Lower leg skin (tissue), 4 donors: ENCODE data around the gene SSH2. TPM values are rescaled to one million over a fixed set of nuclear protein-coding genes. Genes with fewer than 3 reads are reported as not detected.
"Not testable (repeated sequence)": the region's sequence is repeated elsewhere in the genome, so short reads cannot be mapped to it uniquely, and the experiment has no call there.

ENCODE experiments used
- DNase-seq, 2 donors: peaks; one replicate each; pipeline ENCODE4 v3.0.0-alpha.2; 2019; ENCODE audit warnings: low spot score in 2 of 2
- H3K4me3 ChIP-seq: fragments of 200-600 bp; sonication (generic); 2 replicates; pipeline ENCODE4 v1.5.1; 2017; ENCODE audit warnings: mild to moderate bottlenecking, low read depth; ENCODE audit not compliant: poor library complexity, severe bottlenecking
- POLR2A ChIP-seq, 2 donors: fragments of 450-650 bp; IDR thresholded peaks; one replicate each; pipeline ENCODE4 v1.6.1; 2016 to 2017; ENCODE audit warnings: antibody characterized with exemption in 2 of 2, mild to moderate bottlenecking in 1 of 2, moderate library complexity in 1 of 2
- WGBS, 2 donors: methylation state at CpG; one replicate each; pipeline ENCODE4 v1.1.5; 2018; 5-methylcytosine and 5-hydroxymethylcytosine counted together
- intact Hi-C: fragments of 100-400 bp; cut with DNase I; formaldehyde crosslinking; loops from one replicate; pipeline ENCODE4 v1.15.0; 2023; ENCODE audit warnings: low total_unique reads
- total RNA-seq, 4 donors: library from RNA; depleted of rRNA; stranded (reverse); fragments of >200 nt; gene quantifications; one replicate each; pipeline ENCODE4 v1.1.0, GENCODE V29; 2016
- TF ChIP-seq, protein P1 (sequence below), 3 donors: fragments of 450-650 bp; IDR thresholded peaks; one replicate each; pipeline ENCODE4 v1.5.1; 2016; ENCODE audit warnings: antibody characterized with exemption in 3 of 3, mild to moderate bottlenecking in 3 of 3, moderate library complexity in 2 of 3

SSH2 gene
- total RNA-seq, 4 donors from 2014 or later, result 10.0 to 20.3 (median 15.3) TPM

DNA sequence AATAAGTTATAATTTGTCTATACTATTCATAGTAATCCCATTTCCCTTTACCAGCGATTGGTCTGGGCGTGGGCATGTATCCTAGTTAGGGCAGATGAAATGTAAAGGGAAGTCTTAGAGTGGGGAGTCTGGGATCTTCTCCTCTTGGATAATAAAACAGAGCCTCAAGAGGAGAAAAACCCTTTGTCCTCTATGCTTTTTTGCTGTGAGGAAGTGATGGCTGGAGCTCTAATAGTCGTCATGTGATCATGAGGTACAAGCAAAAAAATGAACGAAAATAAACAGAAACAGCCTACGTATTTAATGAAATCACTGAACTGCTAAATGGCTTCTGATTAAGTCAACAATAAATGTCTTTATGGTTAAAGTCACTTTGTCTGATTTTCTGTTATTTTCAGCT, 38.2 kb upstream of the SSH2 start:
- no peak overlapping the region for H3K4me3 ChIP-seq
- TF ChIP-seq POLR2A (IDR thresholded peaks at IDR 0.05), result no peak
- TF ChIP-seq, protein P1, sequence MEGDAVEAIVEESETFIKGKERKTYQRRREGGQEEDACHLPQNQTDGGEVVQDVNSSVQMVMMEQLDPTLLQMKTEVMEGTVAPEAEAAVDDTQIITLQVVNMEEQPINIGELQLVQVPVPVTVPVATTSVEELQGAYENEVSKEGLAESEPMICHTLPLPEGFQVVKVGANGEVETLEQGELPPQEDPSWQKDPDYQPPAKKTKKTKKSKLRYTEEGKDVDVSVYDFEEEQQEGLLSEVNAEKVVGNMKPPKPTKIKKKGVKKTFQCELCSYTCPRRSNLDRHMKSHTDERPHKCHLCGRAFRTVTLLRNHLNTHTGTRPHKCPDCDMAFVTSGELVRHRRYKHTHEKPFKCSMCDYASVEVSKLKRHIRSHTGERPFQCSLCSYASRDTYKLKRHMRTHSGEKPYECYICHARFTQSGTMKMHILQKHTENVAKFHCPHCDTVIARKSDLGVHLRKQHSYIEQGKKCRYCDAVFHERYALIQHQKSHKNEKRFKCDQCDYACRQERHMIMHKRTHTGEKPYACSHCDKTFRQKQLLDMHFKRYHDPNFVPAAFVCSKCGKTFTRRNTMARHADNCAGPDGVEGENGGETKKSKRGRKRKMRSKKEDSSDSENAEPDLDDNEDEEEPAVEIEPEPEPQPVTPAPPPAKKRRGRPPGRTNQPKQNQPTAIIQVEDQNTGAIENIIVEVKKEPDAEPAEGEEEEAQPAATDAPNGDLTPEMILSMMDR (IDR thresholded peaks at IDR 0.05), result no peak
- no peak for DNase-seq
- WGBS, 2 donors, result 85 to 87% methylated on average over 5 of the region's 5 CpGs
- intact Hi-C loops, result no loop called here

DNA sequence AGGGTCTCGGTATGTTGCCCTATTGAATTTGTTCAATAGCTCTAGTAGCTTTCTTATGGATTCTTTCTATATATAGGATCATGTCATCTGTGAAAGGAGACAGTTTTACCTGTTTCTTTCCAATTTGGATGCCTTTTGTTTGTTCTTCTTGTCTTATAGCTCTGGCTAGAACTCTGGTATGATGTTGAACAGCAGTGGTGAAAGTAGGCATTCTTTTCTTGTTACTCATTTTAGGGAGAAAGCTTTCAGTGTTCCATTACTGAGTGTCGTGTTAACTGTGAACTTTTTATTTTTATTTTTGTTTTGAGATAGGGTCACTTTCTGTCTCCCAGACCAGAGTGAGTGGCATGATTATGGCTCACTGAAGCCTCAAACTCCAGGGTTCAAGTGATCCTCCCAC, 32.6 kb upstream of the SSH2 start:
- 90 to 93% methylated on average over 2 of the region's 2 CpGs for WGBS, 2 donors
- TF ChIP-seq POLR2A (IDR thresholded peaks at IDR 0.05), result no peak
- TF ChIP-seq, protein P1 (IDR thresholded peaks at IDR 0.05), result no peak
- H3K4me3 ChIP-seq, result no peak overlapping the region
- intact Hi-C loops, result no loop called here
- no peak for DNase-seq

DNA sequence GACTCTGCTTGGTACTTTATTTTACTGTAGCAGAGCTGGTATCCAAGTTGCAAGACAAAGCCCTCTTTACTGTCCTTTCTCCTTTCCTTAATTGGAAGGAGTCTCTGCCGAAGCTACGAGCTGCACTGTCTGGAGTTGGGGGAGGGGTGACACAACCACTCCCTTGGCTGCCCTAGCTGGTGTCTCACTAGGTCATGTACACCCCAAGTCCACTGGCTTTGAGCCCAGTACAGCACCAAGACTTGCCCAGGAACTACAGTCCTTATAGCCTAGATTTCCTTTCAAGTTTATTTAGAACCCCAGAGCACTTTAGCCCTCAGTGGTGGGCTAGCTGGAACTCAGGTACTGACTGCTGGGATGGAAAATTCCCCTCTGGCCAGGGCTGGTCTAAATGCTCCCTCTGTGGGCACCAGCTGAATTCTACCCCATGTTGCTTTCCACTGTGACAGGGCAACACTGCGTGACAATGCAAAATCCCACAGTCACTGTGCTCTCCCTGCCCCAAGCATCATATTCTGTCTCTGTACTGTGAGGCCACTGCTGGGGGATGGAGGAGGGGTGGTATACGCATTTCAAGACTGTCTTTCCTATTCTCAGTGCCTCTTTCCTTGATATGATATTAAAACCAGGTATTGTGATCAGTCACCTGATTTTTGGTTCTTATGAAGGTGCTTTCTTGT, 29.8 kb upstream of the SSH2 start:
- no peak for DNase-seq
- intact Hi-C loops, result no loop called here
- 65 to 75% methylated on average over 4 of the region's 4 CpGs for WGBS, 2 donors
- no peak overlapping the region for H3K4me3 ChIP-seq
- TF ChIP-seq POLR2A (IDR thresholded peaks at IDR 0.05), result no peak
- TF ChIP-seq, protein P1 (IDR thresholded peaks at IDR 0.05), result no peak

DNA sequence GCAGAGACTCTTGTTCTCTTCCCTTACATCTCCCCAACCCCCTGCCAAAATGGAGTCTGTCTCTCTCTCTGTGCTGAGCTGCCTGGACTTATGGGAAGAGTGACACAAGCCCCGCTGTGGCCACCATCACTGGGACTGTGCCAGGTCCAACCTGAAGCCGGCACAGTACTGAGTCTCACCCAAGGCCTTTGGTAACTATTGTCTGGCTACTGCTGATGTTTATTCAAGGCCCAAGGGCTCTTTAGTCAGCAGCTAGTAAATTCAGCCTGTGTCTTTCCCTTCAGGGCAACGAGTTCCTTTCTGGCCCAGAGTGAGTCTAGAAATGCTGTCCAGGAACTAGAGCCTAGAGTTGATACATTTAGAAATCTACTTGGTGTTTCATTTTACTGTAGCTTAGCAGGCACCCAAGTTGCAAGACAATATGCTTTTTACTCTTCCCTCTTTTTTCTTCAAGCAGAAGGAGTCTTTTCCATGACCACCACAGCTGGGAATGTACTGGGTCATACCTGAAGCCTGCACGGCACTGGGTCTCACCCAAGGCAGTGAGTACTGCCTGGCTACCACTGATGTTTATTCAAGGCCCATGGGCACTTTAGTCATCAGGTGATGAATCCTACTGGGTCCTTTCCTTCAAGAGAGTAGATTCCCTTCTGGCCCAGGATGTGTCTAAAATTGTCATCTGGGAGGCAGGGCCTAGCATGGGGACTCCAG, 29.1 kb upstream of the SSH2 start:
- 79 to 80% methylated on average over 4 of the region's 4 CpGs for WGBS, 2 donors
- DNase-seq, result no peak
- no peak overlapping the region for H3K4me3 ChIP-seq
- no peak for TF ChIP-seq POLR2A (IDR thresholded peaks at IDR 0.05)
- TF ChIP-seq, protein P1 (IDR thresholded peaks at IDR 0.05), result no peak
- intact Hi-C loops, result no loop called here

DNA sequence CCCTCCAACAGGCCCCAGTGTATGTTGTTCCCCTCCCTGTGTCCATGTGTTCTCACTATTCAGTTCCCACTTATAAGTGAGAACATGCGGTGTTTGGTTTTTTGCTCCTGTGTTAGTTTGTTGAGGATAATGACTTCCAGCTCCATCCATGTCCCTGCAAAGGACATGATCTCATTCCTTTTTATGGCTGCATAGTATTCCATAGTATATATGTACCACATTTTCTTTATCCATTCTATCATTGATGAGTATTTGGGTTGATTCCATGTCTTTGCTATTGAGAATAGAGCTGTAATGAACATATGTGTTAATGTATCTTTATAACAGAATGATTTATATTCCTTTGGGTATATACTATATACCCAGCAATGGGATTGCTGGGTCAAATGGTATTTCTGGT, 27.5 kb upstream of the SSH2 start:
- DNase-seq, H3K4me3 ChIP-seq, intact Hi-C loops: not testable (repeated sequence)
- 91 to 96% methylated on average over 1 of the region's 1 CpG for WGBS, 2 donors

DNA sequence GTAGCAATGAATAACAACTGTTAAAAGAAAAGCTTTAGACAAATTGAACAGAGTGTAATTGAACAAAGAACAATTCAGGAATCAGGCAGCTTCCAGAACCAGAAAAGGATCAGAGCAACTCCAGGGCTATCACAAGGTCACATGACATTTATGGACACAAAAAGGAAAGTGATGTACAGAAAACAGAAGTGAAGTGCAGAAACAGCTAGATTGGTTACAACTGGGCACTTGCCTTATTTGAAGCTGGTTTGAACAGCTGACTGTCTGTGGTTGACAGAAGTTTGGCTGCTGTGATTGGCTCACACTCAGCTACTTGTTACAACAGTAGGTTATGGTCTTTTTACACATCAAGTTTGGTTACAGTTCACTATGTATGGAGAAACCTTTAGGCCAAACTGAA, 26.2 kb upstream of the SSH2 start:
- DNase-seq, result no peak
- intact Hi-C loops, result no loop called here
- H3K4me3 ChIP-seq, result no peak overlapping the region
- TF ChIP-seq, protein P1 (IDR thresholded peaks at IDR 0.05), result no peak
- no peak for TF ChIP-seq POLR2A (IDR thresholded peaks at IDR 0.05)
